Neural progenitor cell (in vitro differentiated cells): ENCODE results near the gene CASTOR2.
"Not testable (repeated sequence)": the region's sequence is repeated elsewhere in the genome, so short reads cannot be mapped to it uniquely, and the experiment has no call there.

Experiments
- EZH2 ChIP-seq: fragments of 200-600 bp; sonication (generic); IDR thresholded peaks from 2 replicates; pipeline ENCODE4 v1.6.1; 2017; ENCODE audit warnings: antibody characterized with exemption, mild to moderate bottlenecking, moderate library complexity
- EZH2phosphoT487 ChIP-seq: fragments of 200-600 bp; sonication (generic); IDR thresholded peaks from 2 replicates; pipeline ENCODE4 v1.6.1; 2017; ENCODE audit warnings: antibody characterized with exemption
- TF ChIP-seq, protein P1 (sequence below): fragments of 200-600 bp; sonication (generic); IDR thresholded peaks from 2 replicates; pipeline ENCODE4 v1.5.1; 2017; ENCODE audit warnings: antibody characterized with exemption, mild to moderate bottlenecking

DNA sequence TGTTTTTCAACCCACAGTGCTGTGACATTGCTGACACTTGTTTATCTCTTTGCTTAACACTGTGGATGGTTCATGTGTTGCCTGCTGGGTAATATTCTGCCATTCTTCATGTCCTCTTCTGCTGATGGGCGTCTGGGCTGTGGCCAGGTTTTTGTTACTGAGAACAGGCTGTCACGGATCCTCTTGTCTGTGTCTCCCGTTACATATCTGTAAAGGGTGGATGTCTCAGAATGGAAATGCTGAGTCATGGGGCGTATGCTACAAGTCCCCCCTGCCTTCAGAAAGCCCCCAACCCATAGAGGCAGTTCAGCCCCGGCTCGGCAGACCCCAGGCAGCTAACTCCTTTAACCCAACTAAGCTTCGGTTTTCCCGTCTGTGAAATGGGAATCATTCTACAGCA, 33.3 kb downstream of the CASTOR2 start:
- TF ChIP-seq, protein P1, sequence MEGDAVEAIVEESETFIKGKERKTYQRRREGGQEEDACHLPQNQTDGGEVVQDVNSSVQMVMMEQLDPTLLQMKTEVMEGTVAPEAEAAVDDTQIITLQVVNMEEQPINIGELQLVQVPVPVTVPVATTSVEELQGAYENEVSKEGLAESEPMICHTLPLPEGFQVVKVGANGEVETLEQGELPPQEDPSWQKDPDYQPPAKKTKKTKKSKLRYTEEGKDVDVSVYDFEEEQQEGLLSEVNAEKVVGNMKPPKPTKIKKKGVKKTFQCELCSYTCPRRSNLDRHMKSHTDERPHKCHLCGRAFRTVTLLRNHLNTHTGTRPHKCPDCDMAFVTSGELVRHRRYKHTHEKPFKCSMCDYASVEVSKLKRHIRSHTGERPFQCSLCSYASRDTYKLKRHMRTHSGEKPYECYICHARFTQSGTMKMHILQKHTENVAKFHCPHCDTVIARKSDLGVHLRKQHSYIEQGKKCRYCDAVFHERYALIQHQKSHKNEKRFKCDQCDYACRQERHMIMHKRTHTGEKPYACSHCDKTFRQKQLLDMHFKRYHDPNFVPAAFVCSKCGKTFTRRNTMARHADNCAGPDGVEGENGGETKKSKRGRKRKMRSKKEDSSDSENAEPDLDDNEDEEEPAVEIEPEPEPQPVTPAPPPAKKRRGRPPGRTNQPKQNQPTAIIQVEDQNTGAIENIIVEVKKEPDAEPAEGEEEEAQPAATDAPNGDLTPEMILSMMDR: not testable (repeated sequence)
- TF ChIP-seq EZH2, EZH2phosphoT487: not testable (repeated sequence)
